ENCODE data around the gene NAB1.

Gene NAB1

DNA sequence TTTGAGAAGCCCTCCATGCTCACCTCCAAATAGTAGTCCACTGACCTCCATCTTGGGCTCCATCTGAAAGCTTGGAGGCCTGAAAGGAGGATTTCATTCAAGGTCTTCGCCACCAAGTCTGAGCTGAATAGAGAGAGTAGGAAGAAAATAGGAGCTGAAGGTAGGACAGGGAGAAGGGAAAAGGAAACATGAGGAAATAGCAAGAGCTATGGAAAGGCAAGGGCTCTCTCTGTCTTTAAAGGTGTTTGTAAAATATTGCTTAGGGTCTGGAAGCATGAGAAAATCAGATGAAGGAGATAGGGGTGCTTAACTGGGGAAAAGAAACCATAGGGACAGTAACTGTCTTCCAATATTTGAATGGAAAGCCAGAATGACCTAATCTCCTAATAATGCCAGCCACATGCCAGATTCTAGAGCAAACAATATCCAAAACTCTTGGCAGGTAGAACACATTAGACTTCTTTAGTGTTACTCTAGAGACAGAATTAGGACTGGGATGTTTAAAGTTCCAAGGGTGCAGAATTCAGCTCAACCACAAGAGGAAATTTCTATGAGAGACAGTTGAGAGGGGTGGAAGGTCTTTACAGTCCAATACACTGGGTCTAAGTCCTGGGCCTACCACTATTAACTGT, 67.4 kb downstream of the NAB1 start:
- FAIRE-seq, result no peak

DNA sequence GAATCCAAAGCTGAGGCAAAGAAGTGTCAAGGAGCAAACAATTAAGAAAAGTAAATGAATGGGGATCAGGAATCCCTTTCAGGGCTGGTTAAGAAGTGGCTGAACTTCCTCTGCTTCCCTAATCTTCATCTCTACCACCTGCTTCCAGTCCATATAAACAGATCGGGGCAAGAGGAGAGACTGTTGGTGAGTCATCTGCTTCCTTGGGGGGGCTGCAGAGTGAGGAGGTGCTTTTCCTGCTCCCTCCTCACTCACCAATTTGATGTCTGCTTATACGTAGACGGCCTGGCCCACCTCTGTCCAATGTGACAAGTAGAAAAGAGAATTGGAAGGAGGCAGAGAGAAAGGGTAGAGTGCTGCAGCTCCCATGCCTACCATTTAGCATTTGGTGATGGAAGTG, 68.4 kb downstream of the NAB1 start:
- FAIRE-seq, result no peak

DNA sequence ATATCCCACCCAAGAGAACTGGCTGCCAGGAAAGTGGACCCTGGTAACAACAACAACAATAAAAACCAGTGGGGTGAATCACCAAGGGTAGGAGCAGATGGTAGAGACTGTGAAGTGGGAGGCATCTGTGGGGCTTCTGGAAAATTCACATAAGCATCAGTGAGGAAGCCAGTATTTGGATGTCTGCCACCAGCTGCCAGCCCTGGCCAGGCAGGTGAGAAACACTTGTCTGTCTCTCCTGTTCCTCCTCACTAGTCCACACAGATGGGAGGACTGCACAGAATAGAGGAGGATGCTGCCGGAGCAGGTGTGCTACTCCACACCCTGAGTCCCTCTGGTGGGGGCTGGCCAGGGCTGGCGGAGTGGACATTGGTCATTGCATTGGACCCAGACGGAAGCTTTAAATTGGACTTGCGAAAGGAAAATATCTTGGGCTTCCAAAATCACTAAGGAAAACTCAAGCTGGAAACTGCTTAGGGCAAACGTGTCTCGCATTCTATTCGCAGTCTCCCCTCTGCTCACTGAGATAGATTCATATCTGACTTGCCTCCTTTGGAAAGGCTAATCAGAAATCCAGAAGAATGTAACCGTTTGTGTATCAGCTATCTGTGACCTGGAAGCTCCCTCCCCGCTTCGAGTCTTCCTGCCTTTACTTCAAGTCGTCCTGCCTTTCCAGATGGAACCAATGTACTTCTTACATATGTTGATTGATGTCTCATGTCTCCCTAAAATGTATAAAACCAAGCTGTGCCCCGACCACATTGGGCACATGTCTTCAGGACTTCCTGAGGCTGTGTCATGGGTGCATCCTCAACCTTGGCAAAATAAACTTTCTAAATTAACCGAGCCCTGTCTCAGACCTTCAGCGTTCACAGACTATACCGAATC, 69.1 kb downstream of the NAB1 start:
- no peak for FAIRE-seq

DNA sequence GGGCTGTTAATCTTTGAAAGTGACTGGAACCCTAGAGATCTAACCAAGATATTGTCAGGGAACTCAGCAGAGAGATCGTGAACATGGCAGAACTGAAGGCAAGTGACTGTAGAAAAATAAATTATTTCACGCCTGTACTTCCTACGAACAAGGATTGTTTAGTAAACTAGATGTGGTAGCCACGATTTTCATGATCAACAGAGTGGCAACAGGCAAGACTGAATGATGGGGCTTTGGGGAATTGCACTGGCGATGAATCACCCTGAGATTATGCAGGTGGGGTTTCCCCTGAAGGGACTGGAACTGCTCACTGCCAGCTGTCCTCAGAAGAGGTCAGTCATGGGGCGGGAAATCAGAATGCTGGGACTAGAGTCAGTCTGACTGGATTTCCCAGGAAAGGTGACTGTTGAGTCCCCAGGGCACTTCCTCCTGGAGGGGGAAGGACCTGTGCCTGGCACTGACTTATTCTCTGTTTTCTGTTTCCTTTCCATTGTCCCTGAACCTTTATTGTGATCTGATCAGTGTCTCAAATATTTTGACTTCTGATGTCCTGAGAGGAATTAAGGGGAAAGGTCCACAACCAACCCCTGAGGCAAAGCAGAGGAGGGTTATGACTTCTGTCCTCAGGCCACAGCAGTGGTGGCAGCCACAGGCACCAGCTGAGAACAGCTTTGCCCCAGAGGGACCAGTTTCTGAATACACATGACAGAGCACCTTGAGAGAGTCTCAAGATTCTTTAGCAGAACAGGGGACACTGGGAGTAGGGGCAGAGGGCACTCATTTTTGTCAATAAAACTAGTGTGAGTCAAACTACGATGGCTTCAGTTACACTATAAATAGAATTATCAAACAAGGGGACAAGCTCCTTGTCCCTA, 70.0 kb downstream of the NAB1 start:
- no peak for FAIRE-seq

DNA sequence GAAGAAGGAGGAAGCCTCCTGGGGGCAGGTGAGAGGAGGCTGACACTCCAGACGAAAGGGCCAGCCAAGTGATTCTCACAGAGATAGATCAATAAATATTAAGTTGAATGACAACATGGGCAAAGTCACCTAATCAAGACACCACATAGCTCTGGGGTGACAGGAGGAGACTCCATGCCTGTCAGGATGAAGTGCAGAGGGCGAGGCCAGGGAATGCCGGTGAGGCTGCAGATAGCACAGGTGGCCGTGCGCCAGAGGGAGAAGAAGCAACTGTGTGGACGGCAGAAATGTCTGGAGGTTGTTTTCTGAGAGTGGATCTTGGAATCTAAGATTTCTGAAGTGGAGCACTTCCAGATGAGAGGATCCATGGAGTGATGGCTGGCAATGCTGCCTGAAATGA, 71.4 kb downstream of the NAB1 start:
- no peak for FAIRE-seq

DNA sequence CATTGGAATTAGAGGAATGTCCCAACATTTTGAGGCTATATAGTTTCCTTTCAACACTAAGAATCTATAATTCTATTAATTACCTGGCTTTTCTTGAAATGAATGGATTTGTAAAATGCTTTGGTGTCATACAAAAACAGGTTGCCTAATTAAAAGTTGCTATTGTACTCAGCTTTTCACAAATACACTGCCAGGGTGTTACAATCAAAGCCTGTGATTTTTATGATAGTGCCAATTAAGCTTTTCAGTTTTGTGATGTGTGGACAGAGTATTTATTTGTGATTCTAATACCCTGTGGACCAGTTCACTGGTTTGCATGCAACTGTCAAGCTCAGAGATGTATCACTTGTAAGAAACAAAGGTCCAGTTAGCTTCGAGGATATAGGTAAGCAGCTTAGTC, 71.8 kb downstream of the NAB1 start:
- no peak for FAIRE-seq

DNA sequence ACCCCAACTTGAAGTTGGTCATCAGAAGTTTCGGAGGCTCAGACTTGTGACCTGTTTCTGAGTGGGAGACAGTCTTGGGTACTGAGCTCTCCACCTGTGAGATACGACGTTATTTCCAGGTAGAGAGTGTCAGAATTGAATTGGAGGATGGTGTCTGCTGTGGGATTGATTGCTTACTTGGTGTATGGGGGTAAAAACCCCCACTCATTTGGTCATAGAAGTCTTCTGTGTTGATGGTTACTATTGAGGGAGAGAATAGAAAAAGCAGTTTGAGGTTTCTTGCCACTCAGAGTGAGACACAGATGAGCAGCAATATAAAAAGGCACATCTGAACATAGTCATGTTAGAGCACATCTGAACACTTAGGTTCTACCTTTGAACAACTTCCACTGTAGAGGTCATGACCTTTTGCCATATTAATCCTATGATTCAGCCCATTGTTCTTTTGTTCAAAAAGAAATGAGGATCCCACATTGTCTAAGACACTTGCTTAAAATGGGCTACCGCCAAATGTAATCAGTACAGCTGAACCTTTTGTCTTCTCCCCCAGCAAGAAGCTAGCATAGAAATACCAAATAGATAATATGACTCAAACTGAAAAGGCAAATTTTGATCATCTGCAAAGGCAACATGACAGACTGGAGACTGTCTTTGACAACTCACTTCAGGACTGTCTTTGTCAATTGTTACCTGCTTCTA, 73.3 kb downstream of the NAB1 start:
- FAIRE-seq, result no peak

DNA sequence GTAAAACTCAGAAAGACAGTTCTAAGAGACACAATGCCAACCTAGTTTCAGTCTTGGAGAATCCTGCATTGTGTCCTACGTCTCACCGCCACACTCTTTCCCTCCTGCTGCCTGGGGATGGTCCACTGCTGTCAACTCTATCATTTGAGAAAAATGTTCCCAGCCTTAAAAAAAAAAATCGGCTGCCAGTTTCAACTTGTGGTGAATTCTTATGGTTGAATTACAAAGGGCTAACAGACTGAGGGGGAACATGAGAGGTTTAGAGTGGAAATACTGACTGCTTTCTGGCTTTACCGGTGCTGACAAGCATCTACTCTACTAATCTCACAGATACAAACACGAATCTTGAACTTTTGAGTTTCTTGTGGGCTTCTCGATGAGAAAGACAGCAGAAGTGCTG, 74.0 kb downstream of the NAB1 start:
- FAIRE-seq, result no peak

DNA sequence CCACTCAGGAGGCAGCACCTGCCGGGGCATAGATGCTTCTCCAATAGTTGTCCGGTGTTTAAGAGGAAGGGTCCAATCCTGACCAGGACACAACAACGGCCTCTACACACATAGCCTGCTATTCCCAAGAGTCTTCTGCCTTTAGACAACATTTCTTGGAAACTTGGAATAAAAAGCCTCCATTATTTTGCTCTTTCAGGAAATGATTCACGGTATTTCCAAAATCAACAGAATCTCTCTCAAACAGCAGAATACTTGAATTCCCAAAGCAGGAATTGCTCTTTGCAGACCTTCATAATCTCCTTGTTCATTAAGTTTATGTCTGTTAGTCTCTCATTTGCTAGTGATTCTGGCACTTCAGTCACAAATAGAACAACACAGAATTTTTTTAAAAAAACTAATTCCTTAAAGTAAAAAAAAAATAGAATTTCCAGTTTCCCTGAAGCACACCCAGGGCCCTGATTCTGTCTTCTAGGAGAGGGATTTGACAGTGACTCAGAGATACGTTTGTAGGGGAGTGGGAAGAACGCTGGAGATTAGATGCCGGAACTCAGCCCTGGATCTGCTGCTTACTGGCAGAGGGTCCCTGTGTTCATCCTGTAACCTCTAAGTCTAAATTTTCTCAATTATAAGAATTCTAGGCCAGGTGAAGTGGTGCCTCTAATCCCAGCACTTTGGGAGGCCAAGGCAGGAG, 74.7 kb downstream of the NAB1 start:
- FAIRE-seq, result no peak

DNA sequence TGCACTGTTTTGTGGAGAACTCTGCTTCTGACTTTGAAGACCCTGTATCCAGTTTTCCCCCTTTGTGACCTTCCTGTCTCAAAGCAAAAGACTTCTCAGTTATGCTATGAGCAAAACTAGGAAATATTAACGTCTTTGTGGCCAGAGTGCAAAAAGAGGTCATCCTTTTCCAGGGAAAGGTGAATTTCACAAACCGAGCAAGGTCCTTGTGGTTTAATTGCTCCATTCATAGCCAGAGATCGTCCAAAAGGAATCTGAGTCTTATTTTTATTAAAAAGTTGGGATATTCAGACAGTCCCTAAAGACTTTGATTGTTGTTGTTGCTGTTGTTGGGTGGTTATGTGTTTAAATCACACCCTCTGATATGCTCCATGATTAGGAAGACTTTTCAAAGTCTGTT, 77.4 kb downstream of the NAB1 start:
- no peak for FAIRE-seq

DNA sequence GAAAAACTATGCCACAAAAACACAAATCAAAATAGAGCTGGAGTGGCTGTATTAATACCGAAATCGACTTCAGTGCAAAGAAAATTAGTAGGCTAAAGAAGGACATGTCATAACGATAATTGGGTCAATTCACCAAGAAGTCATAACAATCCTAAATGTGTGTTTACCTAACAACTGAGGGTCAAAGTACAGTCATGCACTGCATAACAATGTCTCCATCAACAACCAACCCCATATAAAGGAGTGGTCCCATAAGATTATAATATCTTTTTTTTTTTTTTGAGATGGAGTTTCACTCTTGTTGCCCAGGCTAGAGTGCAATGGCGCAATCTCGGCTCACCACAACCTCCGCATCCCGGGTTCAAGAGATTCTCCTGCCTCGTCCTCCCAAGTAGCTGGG, 87.5 kb downstream of the NAB1 start:
- no peak for FAIRE-seq

DNA sequence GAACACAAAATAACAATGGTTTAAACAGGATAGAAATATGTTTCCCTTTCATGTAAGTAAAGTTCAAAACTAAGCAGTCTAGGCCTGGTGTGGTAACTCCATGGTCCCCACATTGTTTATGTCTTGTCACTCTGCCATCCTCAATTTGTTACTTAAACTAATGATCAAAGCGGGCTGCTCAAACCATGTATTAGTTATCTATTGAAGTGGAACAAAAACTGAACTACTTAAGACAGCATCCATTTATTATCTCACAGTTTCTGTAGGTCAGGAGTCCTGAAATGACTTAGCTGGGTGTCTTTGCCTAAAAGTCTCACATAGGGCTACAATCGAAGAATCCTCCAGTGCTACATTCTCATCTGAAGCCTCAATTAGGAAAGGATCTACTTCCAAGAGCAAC, 91.6 kb downstream of the NAB1 start:
- no peak for FAIRE-seq

Measured in islet of Langerhans (tissue), 1 donor.